Measurements from ENCODE around the gene ETV3L. TPM values are rescaled to one million over a fixed set of nuclear protein-coding genes. Genes with fewer than 3 reads are reported as not detected.

The ETV3L gene
- total and polyA plus RNA-seq, 9 donors, result not detected

GRCh38 chr1:157132616-157133167 is 33.1 kb upstream of the ETV3L start:
- WGBS (ENCODE audit: insufficient coverage), result no CpG with 5 or more reads among the region's 2 CpGs
- peaks cover 15% of the 10 kb centered on the region for H3K4me1 ChIP-seq (ENCODE audit: control insufficient read depth, insufficient read depth, low read length)

GRCh38 chr1:157132111-157132510 is 32.5 kb upstream of the ETV3L start:
- H3K36me3 ChIP-seq (ENCODE audit: control insufficient read depth, insufficient read depth, low read length), result peaks cover 51% of the 10 kb centered on the region
- H3K27me3 ChIP-seq (ENCODE audit: control insufficient read depth, insufficient read depth, low read length), result no peaks in the 10 kb centered on the region
- no peak overlapping the region for H3K4me3 ChIP-seq (ENCODE audit: low read length)
- peaks cover 11% of the 10 kb centered on the region for H3K4me1 ChIP-seq (ENCODE audit: control insufficient read depth, insufficient read depth, low read length)
- no peaks in the 10 kb centered on the region for H3K9me3 ChIP-seq (replicated peaks; ENCODE audit: control insufficient read depth, low read depth, low read length)
- WGBS (ENCODE audit: insufficient coverage), result 79% methylated on average over 4 of the region's 5 CpGs
- no peak for DNase-seq
- H3K27ac ChIP-seq (ENCODE audit: low read length), result no peak overlapping the region

More at GRCh38 chr1:157132616-157133167, 33.1 kb upstream of the ETV3L start:
- Histone ChIP-seq H3K36me3 (ENCODE audit: control insufficient read depth, insufficient read depth, low read length) (peaks cover 49% of the 10 kb centered on the region), H3K4me3 (ENCODE audit: low read length) (no peak overlapping the region), H3K27me3 (ENCODE audit: control insufficient read depth, insufficient read depth, low read length) (no peaks in the 10 kb centered on the region), H3K9me3 (replicated peaks; ENCODE audit: control insufficient read depth, low read depth, low read length) (no peaks in the 10 kb centered on the region), H3K27ac (ENCODE audit: low read length) (no peak overlapping the region)
- DNase-seq, result no peak

- no peak for DNase-seq
- H3K9me3 ChIP-seq (replicated peaks; ENCODE audit: control insufficient read depth, low read depth, low read length), result no peaks in the 10 kb centered on the region
- H3K4me3 ChIP-seq (ENCODE audit: low read length), result no peak overlapping the region
- H3K4me1 ChIP-seq (ENCODE audit: control insufficient read depth, insufficient read depth, low read length), result peaks cover 3% of the 10 kb centered on the region
- no peak overlapping the region for H3K27ac ChIP-seq (ENCODE audit: low read length)
- WGBS (ENCODE audit: insufficient coverage), result no CpG with 5 or more reads among the region's 4 CpGs
- peaks cover 54% of the 10 kb centered on the region for H3K36me3 ChIP-seq (ENCODE audit: control insufficient read depth, insufficient read depth, low read length)
- no peaks in the 10 kb centered on the region for H3K27me3 ChIP-seq (ENCODE audit: control insufficient read depth, insufficient read depth, low read length)
Observed at GRCh38 chr1:157131281-157131680, 31.7 kb upstream of the ETV3L start.

GRCh38 chr1:157124855-157125254 is 25.2 kb upstream of the ETV3L start:
- no peak overlapping the region for H3K4me3 ChIP-seq (ENCODE audit: low read length)
- no peaks in the 10 kb centered on the region for H3K9me3 ChIP-seq (replicated peaks; ENCODE audit: control insufficient read depth, low read depth, low read length)
- H3K4me1 ChIP-seq (ENCODE audit: control insufficient read depth, insufficient read depth, low read length), result no peaks in the 10 kb centered on the region
- no peak for DNase-seq
- no peaks in the 10 kb centered on the region for H3K27me3 ChIP-seq (ENCODE audit: control insufficient read depth, insufficient read depth, low read length)
- H3K36me3 ChIP-seq (ENCODE audit: control insufficient read depth, insufficient read depth, low read length), result peaks cover 47% of the 10 kb centered on the region
- 80% methylated on average over 7 of the region's 7 CpGs for WGBS (ENCODE audit: insufficient coverage)
- H3K27ac ChIP-seq (ENCODE audit: low read length), result no peak overlapping the region

- Histone ChIP-seq H3K4me1 (ENCODE audit: control insufficient read depth, insufficient read depth, low read length) (no peaks in the 10 kb centered on the region), H3K4me3 (ENCODE audit: low read length) (no peak overlapping the region), H3K9me3 (replicated peaks; ENCODE audit: control insufficient read depth, low read depth, low read length) (no peaks in the 10 kb centered on the region), H3K27ac (ENCODE audit: low read length) (no peak overlapping the region), H3K36me3 (ENCODE audit: control insufficient read depth, insufficient read depth, low read length) (peaks cover 19% of the 10 kb centered on the region), H3K27me3 (ENCODE audit: control insufficient read depth, insufficient read depth, low read length) (no peaks in the 10 kb centered on the region)
- DNase-seq, result no peak
- WGBS (ENCODE audit: insufficient coverage), result 100% methylated on average over 1 of the region's 2 CpGs
Observed at GRCh38 chr1:157119448-157119847, 19.8 kb upstream of the ETV3L start.

- no peaks in the 10 kb centered on the region for H3K9me3 ChIP-seq (replicated peaks; ENCODE audit: control insufficient read depth, low read depth, low read length)
- WGBS (ENCODE audit: insufficient coverage), result 86% methylated on average over 8 of the region's 9 CpGs
Observed at GRCh38 chr1:157119008-157119407, 19.4 kb upstream of the ETV3L start.

GRCh38 chr1:157117527-157118057 is 18.0 kb upstream of the ETV3L start:
- H3K9me3 ChIP-seq (replicated peaks; ENCODE audit: control insufficient read depth, low read depth, low read length), result no peaks in the 10 kb centered on the region
- no peak overlapping the region for H3K4me3 ChIP-seq (ENCODE audit: low read length)
- whole genome bisulfite sequencing (ENCODE audit: insufficient coverage), result 40% methylated on average over 1 of the region's 4 CpGs
- peaks cover 2% of the 10 kb centered on the region for H3K36me3 ChIP-seq (ENCODE audit: control insufficient read depth, insufficient read depth, low read length)
- no peaks in the 10 kb centered on the region for H3K4me1 ChIP-seq (ENCODE audit: control insufficient read depth, insufficient read depth, low read length)
- DNase-seq, result peak; percentile 29
- peaks cover 2% of the 10 kb centered on the region for H3K27me3 ChIP-seq (ENCODE audit: control insufficient read depth, insufficient read depth, low read length)
- H3K27ac ChIP-seq (ENCODE audit: low read length), result no peak overlapping the region

More at GRCh38 chr1:157119008-157119407, 19.4 kb upstream of the ETV3L start:
- Histone ChIP-seq H3K27ac (ENCODE audit: low read length) (no peak overlapping the region), H3K4me1 (ENCODE audit: control insufficient read depth, insufficient read depth, low read length) (no peaks in the 10 kb centered on the region), H3K27me3 (ENCODE audit: control insufficient read depth, insufficient read depth, low read length) (no peaks in the 10 kb centered on the region), H3K4me3 (ENCODE audit: low read length) (no peak overlapping the region), H3K36me3 (ENCODE audit: control insufficient read depth, insufficient read depth, low read length) (peaks cover 16% of the 10 kb centered on the region)
- no peak for DNase-seq

GRCh38 chr1:157116737-157117103 is 17.1 kb upstream of the ETV3L start:
- Histone ChIP-seq H3K4me1 (ENCODE audit: control insufficient read depth, insufficient read depth, low read length) (no peaks in the 10 kb centered on the region), H3K4me3 (ENCODE audit: low read length) (no peak overlapping the region), H3K27ac (ENCODE audit: low read length) (no peak overlapping the region), H3K36me3 (ENCODE audit: control insufficient read depth, insufficient read depth, low read length) (no peaks in the 10 kb centered on the region), H3K27me3 (ENCODE audit: control insufficient read depth, insufficient read depth, low read length) (peaks cover 10% of the 10 kb centered on the region), H3K9me3 (replicated peaks; ENCODE audit: control insufficient read depth, low read depth, low read length) (no peaks in the 10 kb centered on the region)
- no peak for DNase-seq

- Histone ChIP-seq H3K9me3 (replicated peaks; ENCODE audit: control insufficient read depth, low read depth, low read length) (no peaks in the 10 kb centered on the region), H3K27ac (ENCODE audit: low read length) (no peak overlapping the region), H3K27me3 (ENCODE audit: control insufficient read depth, insufficient read depth, low read length) (peaks cover 16% of the 10 kb centered on the region), H3K36me3 (ENCODE audit: control insufficient read depth, insufficient read depth, low read length) (no peaks in the 10 kb centered on the region), H3K4me1 (ENCODE audit: control insufficient read depth, insufficient read depth, low read length) (no peaks in the 10 kb centered on the region), H3K4me3 (ENCODE audit: low read length) (no peak overlapping the region)
- DNase-seq, result no peak
- WGBS (ENCODE audit: insufficient coverage), result 63% methylated on average over 13 of the region's 16 CpGs
Observed at GRCh38 chr1:157115851-157116736, 16.5 kb upstream of the ETV3L start.

GRCh38 chr1:157115429-157115838 is 15.8 kb upstream of the ETV3L start:
- Histone ChIP-seq H3K27ac (ENCODE audit: low read length) (no peak overlapping the region), H3K36me3 (ENCODE audit: control insufficient read depth, insufficient read depth, low read length) (no peaks in the 10 kb centered on the region), H3K4me3 (ENCODE audit: low read length) (no peak overlapping the region), H3K9me3 (replicated peaks; ENCODE audit: control insufficient read depth, low read depth, low read length) (no peaks in the 10 kb centered on the region), H3K27me3 (ENCODE audit: control insufficient read depth, insufficient read depth, low read length) (peaks cover 21% of the 10 kb centered on the region), H3K4me1 (ENCODE audit: control insufficient read depth, insufficient read depth, low read length) (no peaks in the 10 kb centered on the region)
- 23% methylated on average over 1 of the region's 3 CpGs for WGBS (ENCODE audit: insufficient coverage)
- DNase-seq, result no peak

All from muscle of leg (tissue), 11 donors.